CD14-positive monocyte (primary cell): ENCODE results near the gene VPS35. TPM values are rescaled to one million over a fixed set of nuclear protein-coding genes. Genes with fewer than 3 reads are reported as not detected.

Experiments used
- DNase-seq, 3 donors: peaks; one replicate each; pipeline ENCODE4 v3.0.0-alpha.2; 2011 to 2022
- H2AFZ ChIP-seq: 2 replicates; pipeline ENCODE4 v1.6.0; 2012; ENCODE audit warnings: mild to moderate bottlenecking, low read depth, low read length, inconsistent platforms; ENCODE audit not compliant: insufficient read depth, poor library complexity, severe bottlenecking
- H3K27ac ChIP-seq, 2 donors: 1 replicate in 1 of 2; 2 replicates in 1 of 2; pipeline ENCODE4 v1.5.1; 2012 to 2013; ENCODE audit warnings: low read length in 2 of 2, control low read depth in 1 of 2, inconsistent platforms in 1 of 2, low read depth in 1 of 2, mild to moderate bottlenecking in 1 of 2
- H3K27me3 ChIP-seq, 2 donors: one replicate each; pipeline versions ENCODE4 v1.6.0 to v1.6.1; 2011 to 2013; ENCODE audit warnings: low read length in 2 of 2; ENCODE audit not compliant: control insufficient read depth in 2 of 2, insufficient read depth in 2 of 2
- H3K36me3 ChIP-seq, 2 donors: replicated peaks in 1 of 2; 1 replicate in 1 of 2; 2 replicates in 1 of 2; pipeline versions ENCODE4 v1.5.1 to v1.6.1; 2012 to 2013; ENCODE audit warnings: low read length in 2 of 2, control low read depth in 1 of 2, inconsistent platforms in 1 of 2, mild to moderate bottlenecking in 1 of 2; ENCODE audit not compliant: insufficient read depth in 2 of 2, control insufficient read depth in 1 of 2
- H3K4me1 ChIP-seq, 2 donors: 1 replicate in 1 of 2; 2 replicates in 1 of 2; pipeline versions ENCODE4 v1.5.1 to v1.6.1; 2012 to 2013; ENCODE audit warnings: low read length in 2 of 2, control low read depth in 1 of 2, inconsistent platforms in 1 of 2, mild to moderate bottlenecking in 1 of 2, moderate library complexity in 1 of 2; ENCODE audit not compliant: insufficient read depth in 2 of 2, control insufficient read depth in 1 of 2
- H3K4me2 ChIP-seq: replicated peaks from 2 replicates; pipeline ENCODE3; 2012; ENCODE audit warnings: low read length, moderate library complexity, mild to moderate bottlenecking; ENCODE audit not compliant: poor library complexity, severe bottlenecking; ENCODE audit errors: extremely low read depth
- H3K4me3 ChIP-seq, 3 experiments: fragments of 200-600 bp in 1 of 3; sonication (generic) in 1 of 3; replicated peaks in 1 of 3; 1 replicate in 2 of 3; 2 replicates in 1 of 3; pipeline ENCODE4 v1.5.1; 2011 to 2013; ENCODE audit warnings: low read length in 3 of 3, mild to moderate bottlenecking in 3 of 3, control low read depth in 2 of 3, low read depth in 2 of 3, inconsistent platforms in 1 of 3, moderate library complexity in 1 of 3
- H3K79me2 ChIP-seq: 2 replicates; pipeline ENCODE4 v1.6.0; 2012; ENCODE audit warnings: mild to moderate bottlenecking, control low read depth, inconsistent platforms, low read length, moderate library complexity; ENCODE audit not compliant: insufficient read depth
- H3K9ac ChIP-seq: 2 replicates; pipeline ENCODE4 v1.6.0; 2017; ENCODE audit warnings: low read length, mild to moderate bottlenecking; ENCODE audit not compliant: insufficient read depth, poor library complexity, severe bottlenecking
- H3K9me3 ChIP-seq, 2 donors: replicated peaks in 1 of 2; 1 replicate in 1 of 2; 2 replicates in 1 of 2; pipeline versions ENCODE4 v1.5.1 to v1.6.1; 2012 to 2013; ENCODE audit warnings: low read length in 2 of 2, control low read depth in 1 of 2; ENCODE audit not compliant: control insufficient read depth in 1 of 2, insufficient read depth in 1 of 2
- H4K20me1 ChIP-seq: 2 replicates; pipeline ENCODE4 v1.6.0; 2012; ENCODE audit warnings: mild to moderate bottlenecking, low read length, control low read depth, moderate library complexity; ENCODE audit not compliant: insufficient read depth
- H3K27ac Mint-ChIP-seq, 7 donors: one replicate each; pipeline ENCODE4 v1.8.0; 2020; ENCODE audit warnings: mild to moderate bottlenecking in 7 of 7, mixed read lengths in 7 of 7, moderate library complexity in 6 of 7, inconsistent platforms in 2 of 7
- H3K27me3 Mint-ChIP-seq, 3 donors: one replicate each; pipeline ENCODE4 v1.8.0; 2021 to 2022; ENCODE audit warnings: low read depth in 3 of 3, mild to moderate bottlenecking in 3 of 3, mixed read lengths in 3 of 3, moderate library complexity in 3 of 3, inconsistent platforms in 1 of 3
- H3K36me3 Mint-ChIP-seq, 2 donors: one replicate each; pipeline ENCODE4 v1.8.0; 2020; ENCODE audit warnings: mixed read lengths in 2 of 2, inconsistent platforms in 1 of 2, mild to moderate bottlenecking in 1 of 2
- H3K4me1 Mint-ChIP-seq: one replicate; pipeline ENCODE4 v1.8.0; 2020; ENCODE audit warnings: mild to moderate bottlenecking, mixed read lengths
- H3K4me3 Mint-ChIP-seq, 2 donors: one replicate each; pipeline ENCODE4 v1.8.0; 2020; ENCODE audit warnings: mild to moderate bottlenecking in 2 of 2, mixed read lengths in 2 of 2, moderate library complexity in 1 of 2
- H3K9me3 Mint-ChIP-seq, 7 donors: one replicate each; pipeline ENCODE4 v1.8.0; 2020 to 2022; ENCODE audit warnings: mixed read lengths in 7 of 7, mild to moderate bottlenecking in 6 of 7, moderate library complexity in 6 of 7, inconsistent platforms in 2 of 7
- CTCF ChIP-seq: fragments of 200-600 bp; IDR thresholded peaks from one replicate; pipeline ENCODE4 v1.8.0; 2022; ENCODE audit warnings: antibody characterized with exemption, mild to moderate bottlenecking
- WGBS: methylation state at CpG from one replicate; pipeline ENCODE4 v1.1.5; 2013; ENCODE audit warnings: missing lambda C conversion rate; ENCODE audit not compliant: insufficient coverage; 5-methylcytosine and 5-hydroxymethylcytosine counted together
- intact Hi-C, 2 donors: fragments of 100-400 bp; cut with micrococcal nuclease; formaldehyde crosslinking; loops; one replicate each; pipeline versions ENCODE4 v1.15.0 to v1.15.1; 2023
- polyA plus RNA-seq, 3 donors: library from polyadenylated mRNA; depleted of rRNA in 1 of 3; unstranded in 2 of 3; stranded (reverse) in 1 of 3; fragments of 300-500 nt in 2 of 3; fragments of >200 nt in 1 of 3; fragmentation: Illumina TruSeq in 2 of 3; gene quantifications; 1 replicate in 2 of 3; 2 replicates in 1 of 3; pipeline ENCODE4 v1.2.3, GENCODE V29; 2012 to 2021

VPS35 gene
- polyA plus RNA-seq, 3 donors, result 14.6 to 130 (median 113) TPM

- Histone ChIP-seq H4K20me1 (no peaks in the 10 kb centered on the region), H2AFZ (no peak overlapping the region), H3K9me3 (no peaks in the 10 kb centered on the region), H3K36me3 (peaks cover 33 to 84% of the 10 kb centered on the region in 2 donors), H3K4me1 (no peaks in the 10 kb centered on the region), H3K4me2 (no peak overlapping the region), H3K79me2 (peaks cover 85% of the 10 kb centered on the region), H3K9ac (no peak overlapping the region), H3K27ac (peak overlapping the region in 1 of 2 donors; percentile 61), H3K27me3 (no peaks in the 10 kb centered on the region), H3K4me3 (no peak overlapping the region)
- Mint-ChIP-seq H3K4me3 (no peak overlapping the region), H3K9me3 (no peaks in the 10 kb centered on the region), H3K4me1 (no peaks in the 10 kb centered on the region), H3K27ac (no peak overlapping the region), H3K36me3 (peaks cover 39 to 57% of the 10 kb centered on the region in 2 donors), H3K27me3 (peaks cover 0 to 4% (median 0%) of the 10 kb centered on the region in 3 donors)
- WGBS, result no CpG with 5 or more reads among the region's 4 CpGs
- DNase-seq, result no peak
- no peak for TF ChIP-seq CTCF
- intact Hi-C loops, result no loop called here
Observed at GRCh38 chr16:46614006-46614405, 75.0 kb downstream of the VPS35 start.

GRCh38 chr16:46613352-46613751, 75.6 kb downstream of the VPS35 start:
- no peak for TF ChIP-seq CTCF
- no peaks in the 10 kb centered on the region for H3K9me3 ChIP-seq
- no peak overlapping the region for H3K4me3 ChIP-seq
- H3K4me3 Mint-ChIP-seq, result no peak overlapping the region
- DNase-seq, result no peak
- H2AFZ ChIP-seq, result no peak overlapping the region
- H3K27ac Mint-ChIP-seq, result no peak overlapping the region
- peaks cover 0 to 2% (median 0%) of the 10 kb centered on the region in 3 donors for H3K27me3 Mint-ChIP-seq
- intact Hi-C loops, result no loop called here
- H3K4me2 ChIP-seq, result no peak overlapping the region
- peaks cover 78% of the 10 kb centered on the region for H3K79me2 ChIP-seq
- H3K4me1 Mint-ChIP-seq, result no peaks in the 10 kb centered on the region
- no peaks in the 10 kb centered on the region for H3K27me3 ChIP-seq
- no peaks in the 10 kb centered on the region for H4K20me1 ChIP-seq
- H3K9me3 Mint-ChIP-seq, result no peaks in the 10 kb centered on the region
- H3K4me1 ChIP-seq, result no peaks in the 10 kb centered on the region
- no peak overlapping the region for H3K9ac ChIP-seq
- H3K27ac ChIP-seq, result peak overlapping the region in 1 of 2 donors; percentile 61
- H3K36me3 ChIP-seq, result peaks cover 33 to 85% of the 10 kb centered on the region in 2 donors
- WGBS, result 100% methylated on average over 2 of the region's 2 CpGs
- H3K36me3 Mint-ChIP-seq, result peaks cover 40 to 62% of the 10 kb centered on the region in 2 donors
